Measurements from ENCODE around the gene TRIO.

TRIO gene

DNA sequence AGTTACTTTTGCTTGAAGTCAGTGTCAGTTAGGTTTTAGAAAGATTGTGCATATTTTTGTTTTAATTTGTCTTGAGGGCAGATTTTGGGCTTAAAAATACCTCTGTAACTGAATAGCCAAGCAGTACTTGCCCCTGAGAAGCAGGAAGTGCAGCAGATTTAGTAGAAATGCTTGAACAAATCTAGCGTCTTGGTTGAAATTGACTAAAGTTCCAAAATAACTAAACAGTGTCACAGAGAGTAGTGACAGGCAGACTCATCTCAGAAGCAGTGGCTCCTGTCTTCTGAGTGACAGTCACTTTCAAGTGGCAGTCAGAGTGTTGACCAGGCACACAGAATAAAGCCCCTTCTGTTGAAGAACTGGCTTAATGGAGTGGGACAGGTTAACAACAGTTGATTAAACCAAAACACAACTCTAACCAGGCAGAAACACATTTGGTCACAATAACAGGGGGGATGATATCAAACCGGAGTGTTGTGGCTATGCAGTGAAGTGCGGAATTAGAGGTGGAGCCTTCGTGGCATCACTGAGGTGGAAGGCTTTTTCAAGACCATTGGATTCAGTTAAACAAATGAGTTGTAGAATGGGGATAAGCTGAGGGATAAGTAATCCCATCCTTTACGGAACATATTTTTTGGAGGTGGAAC lies 29.1 kb downstream of the TRIO start:
- TF ChIP-seq, protein P1, sequence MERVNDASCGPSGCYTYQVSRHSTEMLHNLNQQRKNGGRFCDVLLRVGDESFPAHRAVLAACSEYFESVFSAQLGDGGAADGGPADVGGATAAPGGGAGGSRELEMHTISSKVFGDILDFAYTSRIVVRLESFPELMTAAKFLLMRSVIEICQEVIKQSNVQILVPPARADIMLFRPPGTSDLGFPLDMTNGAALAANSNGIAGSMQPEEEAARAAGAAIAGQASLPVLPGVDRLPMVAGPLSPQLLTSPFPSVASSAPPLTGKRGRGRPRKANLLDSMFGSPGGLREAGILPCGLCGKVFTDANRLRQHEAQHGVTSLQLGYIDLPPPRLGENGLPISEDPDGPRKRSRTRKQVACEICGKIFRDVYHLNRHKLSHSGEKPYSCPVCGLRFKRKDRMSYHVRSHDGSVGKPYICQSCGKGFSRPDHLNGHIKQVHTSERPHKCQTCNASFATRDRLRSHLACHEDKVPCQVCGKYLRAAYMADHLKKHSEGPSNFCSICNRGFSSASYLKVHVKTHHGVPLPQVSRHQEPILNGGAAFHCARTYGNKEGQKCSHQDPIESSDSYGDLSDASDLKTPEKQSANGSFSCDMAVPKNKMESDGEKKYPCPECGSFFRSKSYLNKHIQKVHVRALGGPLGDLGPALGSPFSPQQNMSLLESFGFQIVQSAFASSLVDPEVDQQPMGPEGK (CRISPR knock-in tag; IDR thresholded peaks at IDR 0.05; ENCODE audit: borderline replicate concordance): no peak
- TF ChIP-seq SNAI2 (CRISPR knock-in tag; IDR thresholded peaks at IDR 0.05) (no peak), ZFP30 (CRISPR knock-in tag; IDR thresholded peaks at IDR 0.05) (no peak), CSDC2 (CRISPR knock-in tag; IDR thresholded peaks at IDR 0.05) (no peak), ZNF565 (CRISPR knock-in tag; conservative IDR thresholded peaks at IDR 0.05; ENCODE audit: low read depth) (no peak)
- TF ChIP-seq, protein P2, sequence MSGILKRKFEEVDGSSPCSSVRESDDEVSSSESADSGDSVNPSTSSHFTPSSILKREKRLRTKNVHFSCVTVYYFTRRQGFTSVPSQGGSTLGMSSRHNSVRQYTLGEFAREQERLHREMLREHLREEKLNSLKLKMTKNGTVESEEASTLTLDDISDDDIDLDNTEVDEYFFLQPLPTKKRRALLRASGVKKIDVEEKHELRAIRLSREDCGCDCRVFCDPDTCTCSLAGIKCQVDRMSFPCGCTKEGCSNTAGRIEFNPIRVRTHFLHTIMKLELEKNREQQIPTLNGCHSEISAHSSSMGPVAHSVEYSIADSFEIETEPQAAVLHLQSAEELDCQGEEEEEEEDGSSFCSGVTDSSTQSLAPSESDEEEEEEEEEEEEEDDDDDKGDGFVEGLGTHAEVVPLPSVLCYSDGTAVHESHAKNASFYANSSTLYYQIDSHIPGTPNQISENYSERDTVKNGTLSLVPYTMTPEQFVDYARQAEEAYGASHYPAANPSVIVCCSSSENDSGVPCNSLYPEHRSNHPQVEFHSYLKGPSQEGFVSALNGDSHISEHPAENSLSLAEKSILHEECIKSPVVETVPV (CRISPR knock-in tag; IDR thresholded peaks at IDR 0.05): no peak
- ATAC-seq: no peak

GRCh38 chr5:14173377-14174229 lies 30.5 kb downstream of the TRIO start:
- ATAC-seq: peak; percentile 52
- TF ChIP-seq RARB (CRISPR knock-in tag; IDR thresholded peaks at IDR 0.05): no peak
- TF ChIP-seq TCF4 (CRISPR knock-in tag; IDR thresholded peaks at IDR 0.05; ENCODE audit: borderline replicate concordance): no peak
- no peak for TF ChIP-seq ZFP3 (CRISPR knock-in tag; IDR thresholded peaks at IDR 0.05)
- no peak for TF ChIP-seq ESRRG (CRISPR knock-in tag; IDR thresholded peaks at IDR 0.05)
- TF ChIP-seq OSR1 (CRISPR knock-in tag; IDR thresholded peaks at IDR 0.05): no peak
- no peak for TF ChIP-seq PPARA (CRISPR knock-in tag; IDR thresholded peaks at IDR 0.05; ENCODE audit: borderline replicate concordance)
- TF ChIP-seq BACH2 (CRISPR knock-in tag; IDR thresholded peaks at IDR 0.05; ENCODE audit: borderline replicate concordance): no peak
- TF ChIP-seq ARNTL (CRISPR knock-in tag; IDR thresholded peaks at IDR 0.05; ENCODE audit: borderline replicate concordance, low read depth): no peak
- TF ChIP-seq, protein P1 (CRISPR knock-in tag; IDR thresholded peaks at IDR 0.05; ENCODE audit: borderline replicate concordance): no peak
- no peak for TF ChIP-seq ZC3H10 (CRISPR knock-in tag; IDR thresholded peaks at IDR 0.05)
- TF ChIP-seq, protein P2 (CRISPR knock-in tag; IDR thresholded peaks at IDR 0.05): no peak
- TF ChIP-seq, protein P3, sequence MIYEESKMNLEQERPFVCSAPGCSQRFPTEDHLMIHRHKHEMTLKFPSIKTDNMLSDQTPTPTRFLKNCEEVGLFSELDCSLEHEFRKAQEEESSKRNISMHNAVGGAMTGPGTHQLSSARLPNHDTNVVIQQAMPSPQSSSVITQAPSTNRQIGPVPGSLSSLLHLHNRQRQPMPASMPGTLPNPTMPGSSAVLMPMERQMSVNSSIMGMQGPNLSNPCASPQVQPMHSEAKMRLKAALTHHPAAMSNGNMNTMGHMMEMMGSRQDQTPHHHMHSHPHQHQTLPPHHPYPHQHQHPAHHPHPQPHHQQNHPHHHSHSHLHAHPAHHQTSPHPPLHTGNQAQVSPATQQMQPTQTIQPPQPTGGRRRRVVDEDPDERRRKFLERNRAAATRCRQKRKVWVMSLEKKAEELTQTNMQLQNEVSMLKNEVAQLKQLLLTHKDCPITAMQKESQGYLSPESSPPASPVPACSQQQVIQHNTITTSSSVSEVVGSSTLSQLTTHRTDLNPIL (CRISPR knock-in tag; IDR thresholded peaks at IDR 0.05; ENCODE audit: low read depth): no peak
- TF ChIP-seq CSDC2 (CRISPR knock-in tag; IDR thresholded peaks at IDR 0.05): no peak
- TF ChIP-seq ZNF70 (CRISPR knock-in tag; IDR thresholded peaks at IDR 0.05): no peak

GRCh38 chr5:14174230-14174636 lies 31.1 kb downstream of the TRIO start:
- peak; percentile 10 for ATAC-seq
- TF ChIP-seq TOX (CRISPR knock-in tag; IDR thresholded peaks at IDR 0.05; ENCODE audit: borderline replicate concordance): no peak
- TF ChIP-seq SNAI2 (CRISPR knock-in tag; IDR thresholded peaks at IDR 0.05): no peak
- TF ChIP-seq, protein P4, sequence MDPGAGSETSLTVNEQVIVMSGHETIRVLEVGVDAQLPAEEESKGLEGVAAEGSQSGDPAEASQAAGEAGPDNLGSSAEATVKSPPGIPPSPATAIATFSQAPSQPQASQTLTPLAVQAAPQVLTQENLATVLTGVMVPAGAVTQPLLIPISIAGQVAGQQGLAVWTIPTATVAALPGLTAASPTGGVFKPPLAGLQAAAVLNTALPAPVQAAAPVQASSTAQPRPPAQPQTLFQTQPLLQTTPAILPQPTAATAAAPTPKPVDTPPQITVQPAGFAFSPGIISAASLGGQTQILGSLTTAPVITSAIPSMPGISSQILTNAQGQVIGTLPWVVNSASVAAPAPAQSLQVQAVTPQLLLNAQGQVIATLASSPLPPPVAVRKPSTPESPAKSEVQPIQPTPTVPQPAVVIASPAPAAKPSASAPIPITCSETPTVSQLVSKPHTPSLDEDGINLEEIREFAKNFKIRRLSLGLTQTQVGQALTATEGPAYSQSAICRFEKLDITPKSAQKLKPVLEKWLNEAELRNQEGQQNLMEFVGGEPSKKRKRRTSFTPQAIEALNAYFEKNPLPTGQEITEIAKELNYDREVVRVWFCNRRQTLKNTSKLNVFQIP (CRISPR knock-in tag; IDR thresholded peaks at IDR 0.05; ENCODE audit: borderline replicate concordance, low read depth): no peak
- TF ChIP-seq, protein P2 (CRISPR knock-in tag; IDR thresholded peaks at IDR 0.05): no peak
- no peak for TF ChIP-seq TCF4 (CRISPR knock-in tag; IDR thresholded peaks at IDR 0.05; ENCODE audit: borderline replicate concordance)
- no peak for TF ChIP-seq ARNTL (CRISPR knock-in tag; IDR thresholded peaks at IDR 0.05; ENCODE audit: borderline replicate concordance, low read depth)
- TF ChIP-seq ZNF8 (CRISPR knock-in tag; IDR thresholded peaks at IDR 0.05): no peak
- no peak for TF ChIP-seq OSR1 (CRISPR knock-in tag; IDR thresholded peaks at IDR 0.05)
